ENCODE results near the gene EML5.

- TF ChIP-seq CTCF (IDR thresholded peaks at IDR 0.05) (no peak), POLR2AphosphoS5 (IDR thresholded peaks at IDR 0.05) (no peak), POLR2A (IDR thresholded peaks at IDR 0.05) (no peak)
Observed at GRCh38 chr14:88834883-88835431, 42.2 kb upstream of the EML5 start.

All from prostate gland (tissue), 2 donors.